ENCODE data around the gene CPNE1. TPM values are rescaled to one million over a fixed set of nuclear protein-coding genes. Genes with fewer than 3 reads are reported as not detected.
"Not testable (repeated sequence)": the region's sequence is repeated elsewhere in the genome, so short reads cannot be mapped to it uniquely, and the experiment has no call there.

The CPNE1 gene
- total RNA-seq, 2 experiments from 2014 or later: 271 to 272 TPM

GRCh38 chr20:35695978-35696377 is 31.3 kb upstream of the CPNE1 start:
- no peak overlapping the region for H3K27ac Mint-ChIP-seq
- H3K4me1 Mint-ChIP-seq (ENCODE audit: low read depth): peaks cover 37% of the 10 kb centered on the region
- H3K27me3 Mint-ChIP-seq (ENCODE audit: low read depth): no peaks in the 10 kb centered on the region
- DNase-seq: no peak
- CTCF ChIA-PET: no interaction called here
- POLR2A ChIA-PET: no interaction called here
- H3K4me3 Mint-ChIP-seq: no peak overlapping the region
- H3K9me3 Mint-ChIP-seq (ENCODE audit: insufficient read depth): no peaks in the 10 kb centered on the region
- H3K36me3 Mint-ChIP-seq (ENCODE audit: low read depth): peaks cover 39% of the 10 kb centered on the region
- ATAC-seq: no peak

GRCh38 chr20:35695245-35695749 is 30.6 kb upstream of the CPNE1 start:
- CTCF ChIA-PET: no interaction called here
- Mint-ChIP-seq H3K4me3 (no peak overlapping the region), H3K9me3 (ENCODE audit: insufficient read depth) (no peaks in the 10 kb centered on the region), H3K4me1 (ENCODE audit: low read depth) (peaks cover 30% of the 10 kb centered on the region), H3K27ac (no peak overlapping the region), H3K36me3 (ENCODE audit: low read depth) (peaks cover 40% of the 10 kb centered on the region), H3K27me3 (ENCODE audit: low read depth) (no peaks in the 10 kb centered on the region)
- POLR2A ChIA-PET: no interaction called here
- no peak for DNase-seq
- ATAC-seq: no peak

GRCh38 chr20:35690265-35690664 is 25.6 kb upstream of the CPNE1 start:
- Mint-ChIP-seq H3K9me3 (ENCODE audit: insufficient read depth) (no peaks in the 10 kb centered on the region), H3K4me1 (ENCODE audit: low read depth) (peaks cover 2% of the 10 kb centered on the region), H3K36me3 (ENCODE audit: low read depth) (peaks cover 36% of the 10 kb centered on the region), H3K27me3 (ENCODE audit: low read depth) (no peaks in the 10 kb centered on the region), H3K4me3 (no peak overlapping the region), H3K27ac (no peak overlapping the region)
- ATAC-seq (no peak), DNase-seq (no peak)
- ChIA-PET CTCF (no interaction called here), POLR2A (interaction anchor here (0.6 kb wide), 1 partner anchor 73 kb away, joined by 3 read pairs; no protein-coding TSS in a partner anchor)

- H3K27ac Mint-ChIP-seq; H3K4me3 Mint-ChIP-seq; ATAC-seq; H3K27me3 Mint-ChIP-seq (ENCODE audit: low read depth); CTCF ChIA-PET; H3K4me1 Mint-ChIP-seq (ENCODE audit: low read depth); POLR2A ChIA-PET; H3K9me3 Mint-ChIP-seq (ENCODE audit: insufficient read depth); DNase-seq: not testable (repeated sequence)
- peaks cover 28% of the 10 kb centered on the region for H3K36me3 Mint-ChIP-seq (ENCODE audit: low read depth)
Measured at GRCh38 chr20:35686872-35687271, 22.2 kb upstream of the CPNE1 start.

GRCh38 chr20:35685368-35685767 is 20.7 kb upstream of the CPNE1 start:
- POLR2A ChIA-PET; H3K27ac Mint-ChIP-seq; H3K27me3 Mint-ChIP-seq (ENCODE audit: low read depth); ATAC-seq; DNase-seq; H3K4me1 Mint-ChIP-seq (ENCODE audit: low read depth); H3K4me3 Mint-ChIP-seq; H3K9me3 Mint-ChIP-seq (ENCODE audit: insufficient read depth): not testable (repeated sequence)
- H3K36me3 Mint-ChIP-seq (ENCODE audit: low read depth): peaks cover 28% of the 10 kb centered on the region
- CTCF ChIA-PET: interaction anchor here (0.7 to 1.1 kb wide), 2 partner anchors 26 to 222 kb away, joined by 3 read pairs; no protein-coding TSS in a partner anchor

GRCh38 chr20:35681960-35682359 is 17.3 kb upstream of the CPNE1 start:
- ChIA-PET POLR2A (no interaction called here), CTCF (no interaction called here)
- Mint-ChIP-seq H3K27ac (no peak overlapping the region), H3K4me1 (ENCODE audit: low read depth) (no peaks in the 10 kb centered on the region), H3K27me3 (ENCODE audit: low read depth) (no peaks in the 10 kb centered on the region), H3K9me3 (ENCODE audit: insufficient read depth) (no peaks in the 10 kb centered on the region), H3K4me3 (no peak overlapping the region), H3K36me3 (ENCODE audit: low read depth) (peaks cover 13% of the 10 kb centered on the region)
- DNase-seq (no peak), ATAC-seq (no peak)

GRCh38 chr20:35680452-35681183 is 15.9 kb upstream of the CPNE1 start:
- POLR2A ChIA-PET: no interaction called here

GRCh38 chr20:35674921-35675320 is 10.2 kb upstream of the CPNE1 start:
- no peak for DNase-seq
- Mint-ChIP-seq H3K9me3 (ENCODE audit: insufficient read depth) (no peaks in the 10 kb centered on the region), H3K27me3 (ENCODE audit: low read depth) (no peaks in the 10 kb centered on the region), H3K4me3 (no peak overlapping the region), H3K36me3 (ENCODE audit: low read depth) (peaks cover 37% of the 10 kb centered on the region), H3K27ac (no peak overlapping the region), H3K4me1 (ENCODE audit: low read depth) (no peaks in the 10 kb centered on the region)
- ChIA-PET CTCF (no interaction called here), POLR2A (no interaction called here)
- no peak for ATAC-seq

More at GRCh38 chr20:35680452-35681183, 15.9 kb upstream of the CPNE1 start:
- Mint-ChIP-seq H3K36me3 (ENCODE audit: low read depth) (peaks cover 12% of the 10 kb centered on the region), H3K27me3 (ENCODE audit: low read depth) (no peaks in the 10 kb centered on the region), H3K4me3 (no peak overlapping the region), H3K4me1 (ENCODE audit: low read depth) (no peaks in the 10 kb centered on the region), H3K27ac (no peak overlapping the region), H3K9me3 (ENCODE audit: insufficient read depth) (no peaks in the 10 kb centered on the region)
- no peak for ATAC-seq
- no peak for DNase-seq
- CTCF ChIA-PET: interaction anchor here (0.6 to 1.1 kb wide), 2 partner anchors 62 to 619 kb away, joined by 3 read pairs; no protein-coding TSS in a partner anchor

GRCh38 chr20:35673884-35674283 is 9.2 kb upstream of the CPNE1 start:
- Mint-ChIP-seq H3K27me3 (ENCODE audit: low read depth) (no peaks in the 10 kb centered on the region), H3K9me3 (ENCODE audit: insufficient read depth) (no peaks in the 10 kb centered on the region), H3K36me3 (ENCODE audit: low read depth) (peaks cover 42% of the 10 kb centered on the region), H3K4me3 (no peak overlapping the region), H3K4me1 (ENCODE audit: low read depth) (no peaks in the 10 kb centered on the region), H3K27ac (no peak overlapping the region)
- ChIA-PET POLR2A (interaction anchor here (1.3 to 1.6 kb wide), 2 partner anchors 8 to 10 kb away, joined by 3 to 4 read pairs; partner anchors contain the start of genes CPNE1 and RBM12), CTCF (no interaction called here)
- ATAC-seq (no peak), DNase-seq (no peak)

GRCh38 chr20:35669681-35670080 is 5.0 kb upstream of the CPNE1 start:
- POLR2A ChIA-PET: interaction anchor here (0.6 kb wide), 1 partner anchor 67 kb away, joined by 3 read pairs; no protein-coding TSS in a partner anchor

GRCh38 chr20:35669221-35669620 is 4.5 kb upstream of the CPNE1 start:
- DNase-seq: no peak
- Mint-ChIP-seq H3K27ac (no peak overlapping the region), H3K9me3 (ENCODE audit: insufficient read depth) (no peaks in the 10 kb centered on the region), H3K36me3 (ENCODE audit: low read depth) (peaks cover 47% of the 10 kb centered on the region), H3K27me3 (ENCODE audit: low read depth) (no peaks in the 10 kb centered on the region), H3K4me3 (no peak overlapping the region), H3K4me1 (ENCODE audit: low read depth) (peaks cover 5% of the 10 kb centered on the region)
- CTCF ChIA-PET: interaction anchor here (1.2 to 1.9 kb wide), 2 partner anchors 12 to 285 kb away, joined by 4 read pairs; partner anchors contain the start of gene SCAND1
- POLR2A ChIA-PET: interaction anchor here (1.6 kb wide), 1 partner anchor 73 kb away, joined by 5 read pairs; the partner anchor contains the start of gene RBM39
- ATAC-seq: no peak

More at GRCh38 chr20:35669681-35670080, 5.0 kb upstream of the CPNE1 start:
- no peak for DNase-seq
- CTCF ChIA-PET: interaction anchor here (1.3 to 1.9 kb wide), 3 partner anchors 12 to 206 kb away, joined by 3 to 5 read pairs (median 4); no protein-coding TSS in a partner anchor
- H3K9me3 Mint-ChIP-seq (ENCODE audit: insufficient read depth): no peaks in the 10 kb centered on the region
- H3K27me3 Mint-ChIP-seq (ENCODE audit: low read depth): no peaks in the 10 kb centered on the region
- no peak overlapping the region for H3K4me3 Mint-ChIP-seq
- no peak overlapping the region for H3K27ac Mint-ChIP-seq
- peaks cover 5% of the 10 kb centered on the region for H3K4me1 Mint-ChIP-seq (ENCODE audit: low read depth)
- peaks cover 48% of the 10 kb centered on the region for H3K36me3 Mint-ChIP-seq (ENCODE audit: low read depth)
- no peak for ATAC-seq

- ChIA-PET CTCF (interaction anchor here (0.8 to 1.4 kb wide), 2 partner anchors 47 to 48 kb away, joined by 3 read pairs; no protein-coding TSS in a partner anchor), POLR2A (interaction anchor here (1.0 to 4.6 kb wide), 4 partner anchors 8 to 288 kb away, joined by 4 to 34 read pairs (median 10); partner anchors contain the start of genes RBM39 and SCAND1)
- ATAC-seq (no peak), DNase-seq (no peak)
- H3K4me3 Mint-ChIP-seq: no peak overlapping the region
- H3K4me1 Mint-ChIP-seq (ENCODE audit: low read depth): peaks cover 26% of the 10 kb centered on the region
- peak overlapping the region; percentile 35 for H3K27ac Mint-ChIP-seq
- peaks cover 55% of the 10 kb centered on the region for H3K36me3 Mint-ChIP-seq (ENCODE audit: low read depth)
- H3K27me3 Mint-ChIP-seq (ENCODE audit: low read depth): no peaks in the 10 kb centered on the region
- no peaks in the 10 kb centered on the region for H3K9me3 Mint-ChIP-seq (ENCODE audit: insufficient read depth)
Measured at GRCh38 chr20:35665949-35666288, 1.2 kb upstream of the CPNE1 start.

All from activated CD8-positive, alpha-beta T cell treated with anti-CD3 and anti-CD28 coated beads, Interleukin-2, amount 10 ng/mL, durations not matched to agents 7 days and 5 days (primary cell).